Smooth muscle cell (in vitro differentiated cells): ENCODE results near the gene DHX16. TPM values are rescaled to one million over a fixed set of nuclear protein-coding genes. Genes with fewer than 3 reads are reported as not detected.

Source experiments
- DNase-seq: peaks from one replicate; lab custom pipeline; 2025; ENCODE audit not compliant: unreplicated experiment; lab: John Stamatoyannopoulos, UW
- H2AFZ ChIP-seq: fragments of 200-600 bp; sonication (generic); 2 replicates; pipeline ENCODE4 v1.6.0; 2016; ENCODE audit warnings: antibody characterized with exemption, low read depth, mild to moderate bottlenecking
- H3F3A ChIP-seq: fragments of 200-600 bp; sonication (generic); 2 replicates; pipeline ENCODE4 v1.6.0; 2017; ENCODE audit warnings: antibody characterized with exemption, low read depth
- H3K27ac ChIP-seq: fragments of 200-600 bp; sonication (generic); 2 replicates; pipeline ENCODE4 v1.5.1; 2016; ENCODE audit warnings: low read depth, mild to moderate bottlenecking
- H3K27me3 ChIP-seq: fragments of 200-600 bp; sonication (generic); 2 replicates; pipeline ENCODE4 v1.6.1; 2016; ENCODE audit warnings: low read depth, mild to moderate bottlenecking
- H3K36me3 ChIP-seq: fragments of 200-600 bp; sonication (generic); 2 replicates; pipeline ENCODE4 v1.5.1; 2016; ENCODE audit warnings: low read depth
- H3K4me1 ChIP-seq: fragments of 200-600 bp; sonication (generic); 2 replicates; pipeline ENCODE4 v1.5.1; 2016; ENCODE audit warnings: low read depth
- H3K4me2 ChIP-seq: fragments of 200-600 bp; sonication (generic); 2 replicates; pipeline ENCODE4 v1.6.0; 2016; ENCODE audit warnings: mild to moderate bottlenecking
- H3K4me3 ChIP-seq: fragments of 200-600 bp; sonication (generic); 2 replicates; pipeline ENCODE4 v1.5.1; 2016; ENCODE audit warnings: mild to moderate bottlenecking
- H3K79me2 ChIP-seq: fragments of 200-600 bp; sonication (generic); 2 replicates; pipeline ENCODE4 v1.6.0; 2016; ENCODE audit warnings: low read depth, mild to moderate bottlenecking
- H3K9ac ChIP-seq: fragments of 200-600 bp; sonication (generic); 2 replicates; pipeline ENCODE4 v1.6.0; 2016; ENCODE audit warnings: low read depth
- H3K9me3 ChIP-seq: fragments of 200-600 bp; sonication (generic); replicated peaks from 2 replicates; pipeline ENCODE4 v1.5.1; 2016; ENCODE audit warnings: low read depth
- H4K20me1 ChIP-seq: fragments of 200-600 bp; sonication (generic); 2 replicates; pipeline ENCODE4 v1.6.0; 2016; ENCODE audit warnings: low read depth
- CTCF ChIP-seq: fragments of 200-600 bp; sonication (generic); IDR thresholded peaks from 2 replicates; pipeline ENCODE4 v1.5.1; 2017; ENCODE audit warnings: borderline replicate concordance, mild to moderate bottlenecking, antibody characterized with exemption; ENCODE audit not compliant: insufficient read depth, poor library complexity, severe bottlenecking
- WGBS: methylation state at CpG from one replicate; pipeline ENCODE4 v1.1.7; 2016; ENCODE audit warnings: low lambda C conversion rate; 5-methylcytosine and 5-hydroxymethylcytosine counted together
- polyA plus RNA-seq: library from polyadenylated mRNA; unstranded; fragments of >200 nt; fragmentation: Nextera tagmentation; extraction: Ambion mirVana; gene quantifications from 2 replicates; pipeline ENCODE4 v1.2.1, GENCODE V29; 2016
- total RNA-seq: library from RNA; depleted of rRNA; stranded (reverse); fragments of >200 nt; gene quantifications from 2 replicates; pipeline ENCODE4 v1.2.3, GENCODE V29; 2014

DHX16 gene
- total and polyA plus RNA-seq, 2 experiments from 2014 or later = 12.4 to 23.5 TPM

- no peak for DNase-seq
- Histone ChIP-seq H3K4me2 (peak overlapping the region; percentile 78), H3K9ac (peak overlapping the region; percentile 27), H3K9me3 (no peaks in the 10 kb centered on the region), H3K27ac (peak overlapping the region; percentile 89), H2AFZ (no peak overlapping the region), H3K4me3 (peak overlapping the region; percentile 83), H3K79me2 (peaks cover 39% of the 10 kb centered on the region), H3K27me3 (no peaks in the 10 kb centered on the region), H3K36me3 (no peaks in the 10 kb centered on the region), H3K4me1 (peaks cover 24% of the 10 kb centered on the region), H3F3A (peaks cover 21% of the 10 kb centered on the region), H4K20me1 (peaks cover 11% of the 10 kb centered on the region)
- WGBS = 58% methylated on average over 4 of the region's 4 CpGs
- TF ChIP-seq CTCF = no peak
Observed at GRCh38 chr6:30689985-30690384, 17.2 kb upstream of the DHX16 start.

GRCh38 chr6:30689022-30689865, 16.4 kb upstream of the DHX16 start:
- Histone ChIP-seq H4K20me1 (peaks cover 17% of the 10 kb centered on the region), H2AFZ (no peak overlapping the region), H3K4me1 (peaks cover 30% of the 10 kb centered on the region), H3K79me2 (peaks cover 46% of the 10 kb centered on the region), H3K4me3 (no peak overlapping the region), H3K4me2 (peak overlapping the region; percentile 78), H3F3A (peaks cover 27% of the 10 kb centered on the region), H3K36me3 (no peaks in the 10 kb centered on the region), H3K9me3 (no peaks in the 10 kb centered on the region), H3K27ac (peak overlapping the region; percentile 89), H3K27me3 (no peaks in the 10 kb centered on the region), H3K9ac (no peak overlapping the region)
- no peak for DNase-seq
- 94% methylated on average over 11 of the region's 11 CpGs for WGBS
- TF ChIP-seq CTCF = no peak

- Histone ChIP-seq H4K20me1 (peaks cover 24% of the 10 kb centered on the region), H3K27me3 (no peaks in the 10 kb centered on the region), H3K27ac (peak overlapping the region; percentile 92), H3K9me3 (no peaks in the 10 kb centered on the region), H3K9ac (no peak overlapping the region), H3K4me1 (peaks cover 35% of the 10 kb centered on the region), H2AFZ (no peak overlapping the region), H3K4me3 (no peak overlapping the region), H3K79me2 (peaks cover 53% of the 10 kb centered on the region), H3F3A (peaks cover 33% of the 10 kb centered on the region), H3K36me3 (no peaks in the 10 kb centered on the region), H3K4me2 (peak overlapping the region; percentile 93)
- WGBS = 95% methylated on average over 9 of the region's 9 CpGs
- DNase-seq = no peak
- no peak for TF ChIP-seq CTCF
Observed at GRCh38 chr6:30688569-30688968, 15.8 kb upstream of the DHX16 start.
